ENCODE results near the gene ARHGEF4. TPM values are rescaled to one million over a fixed set of nuclear protein-coding genes. Genes with fewer than 3 reads are reported as not detected.
"Not testable (repeated sequence)": the region's sequence is repeated elsewhere in the genome, so short reads cannot be mapped to it uniquely, and the experiment has no call there.

The ARHGEF4 gene
- total RNA-seq, 2 experiments from 2014 or later = 4.2 to 4.3 TPM

GRCh38 chr2:130987519-130988425 lies 151.1 kb downstream of the ARHGEF4 start:
- H3K27me3 Mint-ChIP-seq = no peaks in the 10 kb centered on the region

GRCh38 chr2:130991446-130991845 lies 154.7 kb downstream of the ARHGEF4 start:
- intact Hi-C loops (cut with micrococcal nuclease); H3K4me1 Mint-ChIP-seq (ENCODE audit: low read depth): not testable (repeated sequence)

More at GRCh38 chr2:130987519-130988425, 151.1 kb downstream of the ARHGEF4 start:
- DNase-seq (no peak), ATAC-seq (no peak)
- TF ChIP-seq CTCF (IDR thresholded peaks at IDR 0.05) = no peak
- no peaks in the 10 kb centered on the region for H3K9me3 Mint-ChIP-seq
- intact Hi-C loops (cut with micrococcal nuclease) = no loop called here
- no peak overlapping the region for H3K27ac Mint-ChIP-seq
- POLR2A ChIA-PET = no interaction called here
- CTCF ChIA-PET = no interaction called here
- peaks cover 6% of the 10 kb centered on the region for H3K4me1 Mint-ChIP-seq (ENCODE audit: low read depth)
- H3K4me3 Mint-ChIP-seq = no peak overlapping the region
- H3K36me3 Mint-ChIP-seq (ENCODE audit: low read depth) = no peaks in the 10 kb centered on the region

GRCh38 chr2:130992003-130992402 lies 155.3 kb downstream of the ARHGEF4 start:
- DNase-seq; ATAC-seq; H3K9me3 Mint-ChIP-seq; H3K4me3 Mint-ChIP-seq; H3K27me3 Mint-ChIP-seq; H3K4me1 Mint-ChIP-seq (ENCODE audit: low read depth); H3K36me3 Mint-ChIP-seq (ENCODE audit: low read depth); POLR2A ChIA-PET; H3K27ac Mint-ChIP-seq; intact Hi-C loops (cut with micrococcal nuclease): not testable (repeated sequence)
- CTCF ChIA-PET = interaction anchor here (1.4 kb wide), 1 partner anchor 195 kb away, joined by 3 read pairs; no protein-coding TSS in a partner anchor

More at GRCh38 chr2:130991446-130991845, 154.7 kb downstream of the ARHGEF4 start:
- H3K36me3 Mint-ChIP-seq (ENCODE audit: low read depth); H3K9me3 Mint-ChIP-seq; POLR2A ChIA-PET; H3K27ac Mint-ChIP-seq; H3K27me3 Mint-ChIP-seq; ATAC-seq; H3K4me3 Mint-ChIP-seq; DNase-seq: not testable (repeated sequence)
- CTCF ChIA-PET = interaction anchor here (1.4 kb wide), 1 partner anchor 194 kb away, joined by 3 read pairs; no protein-coding TSS in a partner anchor

GRCh38 chr2:130996691-130997090 lies 160.0 kb downstream of the ARHGEF4 start:
- POLR2A ChIA-PET = no interaction called here
- intact Hi-C loops (cut with micrococcal nuclease) = no loop called here
- CTCF ChIA-PET = no interaction called here

GRCh38 chr2:130997198-130997597 lies 160.5 kb downstream of the ARHGEF4 start:
- Mint-ChIP-seq H3K4me1 (ENCODE audit: low read depth) (no peaks in the 10 kb centered on the region), H3K36me3 (ENCODE audit: low read depth) (no peaks in the 10 kb centered on the region), H3K4me3 (no peak overlapping the region), H3K27me3 (peaks cover 8% of the 10 kb centered on the region), H3K27ac (no peak overlapping the region), H3K9me3 (no peaks in the 10 kb centered on the region)
- ATAC-seq = no peak
- DNase-seq = no peak
- ChIA-PET CTCF (no interaction called here), POLR2A (no interaction called here)
- intact Hi-C loops (cut with micrococcal nuclease) = no loop called here
- no peak for TF ChIP-seq CTCF (IDR thresholded peaks at IDR 0.05)

More at GRCh38 chr2:130996691-130997090, 160.0 kb downstream of the ARHGEF4 start:
- no peak overlapping the region for H3K27ac Mint-ChIP-seq
- TF ChIP-seq CTCF (IDR thresholded peaks at IDR 0.05) = no peak
- no peaks in the 10 kb centered on the region for H3K9me3 Mint-ChIP-seq
- H3K4me3 Mint-ChIP-seq = no peak overlapping the region
- H3K27me3 Mint-ChIP-seq = peaks cover 8% of the 10 kb centered on the region
- no peaks in the 10 kb centered on the region for H3K36me3 Mint-ChIP-seq (ENCODE audit: low read depth)
- no peak for DNase-seq
- H3K4me1 Mint-ChIP-seq (ENCODE audit: low read depth) = no peaks in the 10 kb centered on the region
- ATAC-seq = no peak

GRCh38 chr2:130998561-130998960 lies 161.8 kb downstream of the ARHGEF4 start:
- ChIA-PET CTCF (no interaction called here), POLR2A (no interaction called here)
- H3K4me3 Mint-ChIP-seq = no peak overlapping the region
- intact Hi-C loops (cut with micrococcal nuclease) = no loop called here
- no peaks in the 10 kb centered on the region for H3K9me3 Mint-ChIP-seq
- no peak overlapping the region for H3K27ac Mint-ChIP-seq
- DNase-seq = no peak
- no peaks in the 10 kb centered on the region for H3K36me3 Mint-ChIP-seq (ENCODE audit: low read depth)
- H3K27me3 Mint-ChIP-seq = peaks cover 9% of the 10 kb centered on the region
- no peaks in the 10 kb centered on the region for H3K4me1 Mint-ChIP-seq (ENCODE audit: low read depth)
- ATAC-seq = no peak
- TF ChIP-seq CTCF (IDR thresholded peaks at IDR 0.05) = no peak

Measured in activated CD8-positive, alpha-beta T cell treated with anti-CD3 and anti-CD28 coated beads for 36 hours (primary cell).